Endothelial cell of umbilical vein (primary cell): ENCODE results near the gene NMS. TPM values are rescaled to one million over a fixed set of nuclear protein-coding genes. Genes with fewer than 3 reads are reported as not detected.

ENCODE experiments used
- BruUV-seq: library from RNA; stranded (reverse); fragments of 400-500 nt; replicated peaks from 2 replicates; lab custom pipeline; 2021; lab: Mats Ljungman, UMichigan
- CTCF ChIA-PET: fragments of 300-600, 350-600 bp; sonication (Branson Sonifier 250); formaldehyde crosslinking; loops from one replicate; lab custom pipeline; 2021; ENCODE audit warnings: antibody characterized with exemption, inconsistent platforms; lab: Charles Lee
- POLR2A ChIA-PET: fragments of 300-600, 350-600 bp; sonication (Branson Sonifier 250); formaldehyde crosslinking; loops from one replicate; lab custom pipeline; 2021; ENCODE audit warnings: antibody characterized with exemption, inconsistent platforms; lab: Charles Lee
- DNase-seq: peaks from one replicate; pipeline ENCODE4 v3.0.0-alpha.2; 2011; ENCODE audit warnings: low read depth, low spot score
- FAIRE-seq: peaks from 2 replicates; lab custom pipeline; 2011; peaks lifted over from hg19 to GRCh38; lab: Jason Lieb, UNC
- H2AFZ ChIP-seq: 2 replicates; pipeline ENCODE4 v1.6.0; 2012; ENCODE audit warnings: low read depth, low read length, control low read depth, inconsistent platforms
- H3K27ac ChIP-seq: 2 replicates; pipeline ENCODE4 v1.5.1; 2011; ENCODE audit warnings: low read depth, mild to moderate bottlenecking, control low read depth, low read length, moderate library complexity; ENCODE audit not compliant: insufficient read depth
- H3K27me3 ChIP-seq, 2 experiments: 2 replicates each; pipeline versions ENCODE4 v1.6.0 to v1.6.1; 2011; ENCODE audit warnings: low read length in 2 of 2, mixed read lengths in 1 of 2; ENCODE audit not compliant: control insufficient read depth in 2 of 2, insufficient read depth in 2 of 2
- H3K36me3 ChIP-seq, 2 experiments: 2 replicates in 1 of 2; 3 replicates in 1 of 2; pipeline ENCODE4 v1.5.1; 2011; ENCODE audit warnings: low read length in 2 of 2, mild to moderate bottlenecking in 1 of 2, moderate library complexity in 1 of 2; ENCODE audit not compliant: control insufficient read depth in 2 of 2, insufficient read depth in 2 of 2; ENCODE audit errors: extremely low read depth in 1 of 2
- H3K4me1 ChIP-seq: 3 replicates; pipeline ENCODE4 v1.5.1; 2011; ENCODE audit warnings: mild to moderate bottlenecking, low read length; ENCODE audit not compliant: control insufficient read depth, insufficient read depth; ENCODE audit errors: extremely low read depth
- H3K4me2 ChIP-seq: 2 replicates; pipeline ENCODE4 v1.6.1; 2011; ENCODE audit warnings: low read length, control low read depth, mixed read lengths; ENCODE audit not compliant: insufficient read depth
- H3K4me3 ChIP-seq, 3 experiments: fragments of 200-600 bp in 1 of 3; sonication (generic), shearing (Covaris generic) in 1 of 3; replicated peaks in 1 of 3; 2 replicates each; pipeline ENCODE4 v1.5.1; 2011 to 2016; ENCODE audit warnings: control low read depth in 3 of 3, low read length in 3 of 3, mild to moderate bottlenecking in 2 of 3, inconsistent platforms in 1 of 3, low read depth in 1 of 3, moderate library complexity in 1 of 3; ENCODE audit not compliant: insufficient read depth in 1 of 3
- H3K79me2 ChIP-seq: 2 replicates; pipeline ENCODE4 v1.6.0; 2012; ENCODE audit warnings: low read length, inconsistent platforms; ENCODE audit not compliant: control insufficient read depth, insufficient read depth
- H3K9ac ChIP-seq: replicated peaks from 2 replicates; pipeline ENCODE3; 2011; ENCODE audit warnings: low read length, control low read depth; ENCODE audit not compliant: insufficient read depth; ENCODE audit errors: extremely low read depth
- H3K9me1 ChIP-seq: replicated peaks from 3 replicates; pipeline ENCODE4 v1.6.0; 2011; ENCODE audit warnings: mild to moderate bottlenecking, low read length; ENCODE audit not compliant: control insufficient read depth, insufficient read depth; ENCODE audit errors: extremely low read depth
- H3K9me3 ChIP-seq: replicated peaks from 2 replicates; pipeline ENCODE4 v1.5.1; 2012; ENCODE audit warnings: low read length, inconsistent platforms; ENCODE audit not compliant: control insufficient read depth, insufficient read depth
- H4K20me1 ChIP-seq: replicated peaks from 2 replicates; pipeline ENCODE3; 2011; ENCODE audit warnings: mild to moderate bottlenecking, low read length; ENCODE audit not compliant: control insufficient read depth, insufficient read depth; ENCODE audit errors: extremely low read depth
- CTCF ChIP-seq, 2 donors: IDR thresholded peaks; 1 replicate in 1 of 2; 2 replicates in 1 of 2; pipeline ENCODE4 v1.5.1; 2011; ENCODE audit warnings: low read length in 2 of 2, mild to moderate bottlenecking in 2 of 2, moderate library complexity in 2 of 2, control low read depth in 1 of 2, inconsistent platforms in 1 of 2, low read depth in 1 of 2; ENCODE audit not compliant: insufficient read depth in 1 of 2; ENCODE audit errors: extremely low read depth in 1 of 2
- EZH2 ChIP-seq: IDR thresholded peaks from 2 replicates; pipeline ENCODE4 v1.6.1; 2012; ENCODE audit warnings: borderline replicate concordance, low read depth, mild to moderate bottlenecking, moderate library complexity, low read length, inconsistent platforms; ENCODE audit not compliant: severe bottlenecking
- FOS ChIP-seq: IDR thresholded peaks from 2 replicates; pipeline ENCODE4 v1.6.1; 2011; ENCODE audit warnings: mild to moderate bottlenecking, low read length, moderate library complexity, borderline replicate concordance; ENCODE audit not compliant: insufficient read depth
- GATA2 ChIP-seq: IDR thresholded peaks from 2 replicates; pipeline ENCODE4 v1.7.0; 2011; ENCODE audit warnings: low read depth, mild to moderate bottlenecking, moderate library complexity, mixed read lengths, low read length; ENCODE audit not compliant: insufficient read length, insufficient read depth
- JUN ChIP-seq: IDR thresholded peaks from 2 replicates; pipeline ENCODE4 v1.6.1; 2011; ENCODE audit warnings: borderline replicate concordance, low read depth; ENCODE audit not compliant: insufficient read length, insufficient read depth
- MYC ChIP-seq: IDR thresholded peaks from one replicate; pipeline ENCODE4 v1.6.1; 2011; ENCODE audit warnings: mild to moderate bottlenecking, low read depth, low read length
- POLR2A ChIP-seq: IDR thresholded peaks from 2 replicates; pipeline ENCODE4 v1.6.1; 2012; ENCODE audit warnings: low read depth, mild to moderate bottlenecking, control low read depth, low read length
- POLR2AphosphoS5 ChIP-seq: IDR thresholded peaks from 2 replicates; pipeline ENCODE4 v1.6.1; 2012; ENCODE audit warnings: low read depth, mild to moderate bottlenecking, control low read depth, low read length, moderate library complexity; ENCODE audit not compliant: insufficient read depth
- dilution Hi-C: fragments of 300-500 bp; cut with MboI; formaldehyde crosslinking; loops from one replicate; pipeline ENCODE4 v1.15.0; 2019; ENCODE audit warnings: low sequenced_read_pairs; ENCODE audit not compliant: extremely low pct_ligation_motif_present
- intact Hi-C: fragments of 100-400 bp; cut with micrococcal nuclease; formaldehyde crosslinking; loops from one replicate; pipeline ENCODE4 v1.10.0; 2022
- polyA plus RNA-seq, 4 experiments: library from polyadenylated mRNA; depleted of rRNA in 3 of 4; stranded (reverse) in 3 of 4; unstranded in 1 of 4; fragments of >200 nt; gene quantifications; 2 replicates each; pipeline versions ENCODE4 v1.2.1 to v1.2.3, GENCODE V29; 2011 to 2012; ENCODE audit warnings: missing spikeins in 1 of 4
- total RNA-seq: library from RNA; stranded (reverse); gene quantifications from 2 replicates; pipeline ENCODE4 v1.2.3, GENCODE V29; 2021
- TF ChIP-seq, protein P1 (sequence below): IDR thresholded peaks from 2 replicates; pipeline ENCODE4 v1.6.1; 2011; ENCODE audit not compliant: insufficient read depth, insufficient read length

NMS gene
- total and polyA plus RNA-seq, 2 donors (not counting 3 experiments of a cell fraction or from before 2014, with no cell fraction given): not detected

GRCh38 chr2:100517556-100517955, 47.3 kb downstream of the NMS start:
- Histone ChIP-seq H3K9me3 (no peaks in the 10 kb centered on the region), H3K4me2 (no peak overlapping the region), H3K4me3 (no peak overlapping the region), H3K9ac (no peak overlapping the region), H4K20me1 (no peaks in the 10 kb centered on the region), H3K79me2 (no peaks in the 10 kb centered on the region), H3K27ac (no peak overlapping the region), H3K4me1 (no peaks in the 10 kb centered on the region), H3K9me1 (no peaks in the 10 kb centered on the region), H3K27me3 (no peaks in the 10 kb centered on the region), H3K36me3 (no peaks in the 10 kb centered on the region), H2AFZ (no peak overlapping the region)
- DNase-seq (no peak), FAIRE-seq (no peak)
- dilution Hi-C loops: no loop called here
- CTCF ChIA-PET: interaction anchor here (1.5 kb wide), 1 partner anchor 45 kb away, joined by 4 read pairs; the partner anchor contains the start of gene PDCL3
- TF ChIP-seq GATA2: no peak
- no peak for TF ChIP-seq FOS
- TF ChIP-seq POLR2AphosphoS5: no peak
- TF ChIP-seq, protein P1, sequence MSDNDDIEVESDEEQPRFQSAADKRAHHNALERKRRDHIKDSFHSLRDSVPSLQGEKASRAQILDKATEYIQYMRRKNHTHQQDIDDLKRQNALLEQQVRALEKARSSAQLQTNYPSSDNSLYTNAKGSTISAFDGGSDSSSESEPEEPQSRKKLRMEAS: no peak
- no peak for TF ChIP-seq POLR2A
- TF ChIP-seq MYC: no peak
- TF ChIP-seq EZH2: no peak
- TF ChIP-seq CTCF (IDR thresholded peaks at IDR 0.05; ENCODE audit: extremely low read depth in 1 of 2, insufficient read depth in 1 of 2, low read depth in 1 of 2, low read length in 2 of 2): no peak
- no peak for TF ChIP-seq JUN
- intact Hi-C loops: no loop called here
- POLR2A ChIA-PET: no interaction called here
- BruUV-seq: no TSS peak
